ENCODE data around the gene PHLDB3.
"Not testable (repeated sequence)": the region's sequence is repeated elsewhere in the genome, so short reads cannot be mapped to it uniquely, and the experiment has no call there.

PHLDB3 gene

GRCh38 chr19:43504426-43505185, at the start of gene PHLDB3:
TSS of gene PHLDB3 (minus strand) at chr19:43504746. CDS start at chr19:43504118, 628 bp downstream.
- peak; percentile 7 for DNase-seq

- DNase-seq, result no peak
These were observed 49.1 kb upstream of the PHLDB3 start for GRCh38 chr19:43553656-43554055.

- no peak for DNase-seq
These were observed 48.1 kb upstream of the PHLDB3 start for GRCh38 chr19:43552616-43553015.

- DNase-seq, result no peak
These were observed 47.6 kb upstream of the PHLDB3 start for GRCh38 chr19:43552198-43552450.

GRCh38 chr19:43551399-43552197, 47.1 kb upstream of the PHLDB3 start:
- no peak for DNase-seq

DNA sequence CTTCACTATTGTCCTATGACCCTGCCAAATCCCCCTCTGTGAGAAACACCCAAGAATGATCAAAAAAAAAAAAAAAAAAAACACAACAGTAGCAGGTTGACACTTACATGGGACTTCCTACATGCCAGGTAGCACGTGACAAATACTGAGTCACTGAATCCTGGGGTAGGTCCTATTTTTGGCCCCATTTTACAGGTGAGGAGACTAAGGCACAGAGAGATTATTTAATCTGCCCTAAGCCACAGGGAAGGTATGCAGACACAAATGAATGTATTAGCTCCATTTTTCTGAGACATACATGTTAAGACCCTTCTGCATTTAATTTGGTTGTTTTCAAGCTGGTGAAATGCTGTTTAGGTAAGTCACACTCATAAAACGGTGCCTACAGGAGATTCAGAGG, 44.2 kb upstream of the PHLDB3 start:
- DNase-seq, result no peak

- not testable (repeated sequence) for DNase-seq
These were observed 43.4 kb upstream of the PHLDB3 start for GRCh38 chr19:43547926-43548325.

GRCh38 chr19:43546581-43546980, 42.0 kb upstream of the PHLDB3 start:
- no peak for DNase-seq

DNA sequence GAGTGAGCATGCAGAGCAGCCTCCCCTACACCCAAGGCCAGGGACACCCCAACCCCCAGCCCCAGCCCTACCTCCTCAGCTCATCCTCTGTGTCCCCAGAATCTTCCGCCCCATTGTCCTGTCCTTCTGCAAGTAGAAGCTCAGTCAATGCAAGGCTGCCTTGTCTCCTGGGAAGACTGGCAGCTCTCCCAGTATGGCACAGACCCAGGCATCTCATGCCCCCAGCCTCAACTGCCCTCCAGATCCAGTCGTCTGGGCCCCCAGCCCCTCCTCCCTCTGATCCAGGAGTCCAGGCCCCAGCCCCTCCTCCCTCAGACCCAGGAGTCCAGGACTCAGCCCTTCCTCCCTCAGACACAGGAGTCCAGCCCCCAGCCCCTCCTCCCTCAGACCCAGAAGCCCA, 41.4 kb upstream of the PHLDB3 start:
- DNase-seq, result no peak

GRCh38 chr19:43545276-43545675, 40.7 kb upstream of the PHLDB3 start:
- DNase-seq, result no peak

DNA sequence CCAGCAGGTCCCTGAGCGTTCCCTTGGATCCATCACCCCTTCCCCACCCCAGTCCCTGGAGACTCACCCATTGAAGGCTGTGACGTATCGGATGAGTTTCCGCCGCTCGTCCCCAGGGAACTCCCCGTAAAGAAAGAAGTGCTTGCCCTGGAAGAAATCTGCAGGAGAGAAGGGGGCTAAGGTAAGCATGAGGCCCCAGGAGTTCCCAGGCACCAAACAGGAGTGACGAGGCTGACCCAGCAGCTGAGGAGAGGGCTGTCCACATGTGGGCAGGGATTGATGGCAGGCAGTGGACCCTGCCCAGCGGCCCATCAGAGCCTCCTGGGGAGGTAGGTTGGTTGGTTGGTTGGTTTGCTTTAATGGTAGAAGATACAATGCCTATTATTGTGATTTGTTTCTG, 39.5 kb upstream of the PHLDB3 start:
- DNase-seq, result no peak

- no peak for DNase-seq
These were observed 37.5 kb upstream of the PHLDB3 start for GRCh38 chr19:43541920-43542650.

DNA sequence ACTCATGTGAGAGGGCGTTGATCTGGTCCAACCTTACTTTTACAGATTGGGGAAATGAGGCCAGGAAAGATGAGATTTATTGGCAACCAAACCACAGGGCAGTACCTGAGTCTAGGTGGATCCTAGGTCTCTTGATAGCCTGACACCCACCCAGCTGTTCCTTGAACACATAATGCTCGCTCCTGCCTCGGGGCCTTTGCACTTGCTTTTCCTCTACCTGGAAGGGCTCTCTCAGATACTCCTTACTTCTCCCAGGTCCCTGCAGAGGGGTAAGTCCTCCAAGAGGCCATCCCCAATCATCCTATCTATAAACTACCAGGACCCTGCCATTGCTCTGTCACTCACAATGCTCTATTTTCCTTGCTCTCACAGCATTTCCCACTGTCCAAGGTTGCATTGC, 35.8 kb upstream of the PHLDB3 start:
- DNase-seq, result no peak

GRCh38 chr19:43538922-43539321, 34.4 kb upstream of the PHLDB3 start:
- no peak for DNase-seq

GRCh38 chr19:43534816-43535761, 30.5 kb upstream of the PHLDB3 start:
- DNase-seq, result no peak

- no peak for DNase-seq
These were observed 29.8 kb upstream of the PHLDB3 start for GRCh38 chr19:43534305-43534815.

- DNase-seq, result peak; percentile 75
These were observed 29.2 kb upstream of the PHLDB3 start for GRCh38 chr19:43533546-43534304.

DNA sequence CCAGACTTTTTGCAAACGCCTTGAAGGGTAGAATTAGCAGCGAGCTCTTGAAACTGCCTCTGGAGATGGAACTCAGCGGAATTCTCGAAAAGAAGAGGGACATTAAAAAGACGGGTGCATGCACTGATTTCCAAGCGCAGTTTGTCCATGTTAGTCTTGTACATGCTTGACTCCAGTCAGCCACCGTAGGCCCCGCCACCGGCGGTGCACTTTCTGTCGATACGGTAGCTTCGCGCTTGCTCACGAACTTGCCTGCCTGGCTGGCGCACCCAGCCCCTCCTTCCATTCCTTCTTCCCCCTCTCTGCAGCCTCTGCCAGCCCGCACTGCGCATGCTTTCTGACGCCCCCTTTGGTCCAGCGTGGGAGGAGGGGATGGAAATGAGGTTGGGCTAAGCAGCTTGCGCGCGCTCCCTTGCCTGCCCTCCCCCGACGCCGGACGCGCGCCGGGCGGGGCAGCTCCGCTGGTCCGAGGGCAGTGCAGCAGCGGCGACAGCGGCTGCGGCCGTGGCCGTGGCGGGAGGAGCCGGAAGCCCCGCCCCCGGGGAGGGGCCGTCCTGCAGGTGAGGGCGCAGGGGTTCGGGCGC, 28.5 kb upstream of the PHLDB3 start, which contains the start of gene ZNF575:
Gene ZNF575 (plus strand): TSS at position 227 of the 584 bp plus-strand sequence. CDS start 1,235 bp downstream, outside the sequence.
- peak; percentile 83 for DNase-seq

DNA sequence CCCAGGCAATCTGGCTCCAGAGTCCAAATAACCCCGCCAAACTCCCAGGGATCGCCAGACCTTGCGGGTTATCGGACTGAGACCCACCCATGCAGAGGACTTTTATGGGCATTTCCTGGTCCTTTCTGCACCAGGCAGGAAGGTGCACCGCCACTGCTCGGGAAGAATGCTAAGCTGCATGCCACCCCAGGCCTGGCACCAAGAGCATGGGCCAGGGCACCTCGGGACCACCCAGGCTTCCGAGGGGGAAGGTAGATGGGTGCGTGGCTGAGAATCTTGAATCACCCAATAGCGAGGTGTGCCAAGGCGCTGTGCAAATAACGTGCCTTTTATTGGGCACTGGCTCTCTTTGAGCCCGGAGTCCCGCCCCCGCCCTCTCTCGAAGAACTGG, 28.0 kb upstream of the PHLDB3 start:
- peak; percentile 61 for DNase-seq

- peak; percentile 26 for DNase-seq
These were observed 23.5 kb upstream of the PHLDB3 start for GRCh38 chr19:43527860-43528622.
